ENCODE measurements around the gene HSD17B11.

- no peak for TF ChIP-seq CTCF (IDR thresholded peaks at IDR 0.05)
- TF ChIP-seq SMAD4 (CRISPR knock-in tag; IDR thresholded peaks at IDR 0.05), result no peak
- no peak for TF ChIP-seq ARID4B (CRISPR knock-in tag; IDR thresholded peaks at IDR 0.05; ENCODE audit: borderline replicate concordance)
Observed at GRCh38 chr4:87406462-87406861, 15.5 kb upstream of the HSD17B11 start.
